ENCODE measurements around the gene CACNA1C.

DNA sequence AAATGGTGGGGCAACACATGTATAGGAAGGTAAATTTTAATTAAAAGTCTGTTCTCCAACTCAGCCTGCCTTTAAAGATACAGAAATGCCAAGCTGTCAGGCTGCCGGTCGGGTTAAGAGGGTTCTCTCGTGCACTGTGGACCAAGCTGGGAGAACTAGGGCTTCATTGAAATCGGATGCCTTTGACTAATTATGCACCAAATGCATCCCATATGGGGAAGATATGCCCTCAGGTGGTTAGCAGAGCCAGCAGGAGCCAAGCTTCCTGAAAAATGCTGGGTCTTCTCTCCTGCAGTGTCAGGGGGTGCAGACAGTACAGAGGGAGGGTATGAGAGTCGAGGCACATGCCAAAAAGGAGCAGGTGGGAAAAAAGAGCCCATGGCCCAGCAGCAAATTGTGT lies 236.1 kb downstream of the CACNA1C start:
- TF ChIP-seq, protein P1, sequence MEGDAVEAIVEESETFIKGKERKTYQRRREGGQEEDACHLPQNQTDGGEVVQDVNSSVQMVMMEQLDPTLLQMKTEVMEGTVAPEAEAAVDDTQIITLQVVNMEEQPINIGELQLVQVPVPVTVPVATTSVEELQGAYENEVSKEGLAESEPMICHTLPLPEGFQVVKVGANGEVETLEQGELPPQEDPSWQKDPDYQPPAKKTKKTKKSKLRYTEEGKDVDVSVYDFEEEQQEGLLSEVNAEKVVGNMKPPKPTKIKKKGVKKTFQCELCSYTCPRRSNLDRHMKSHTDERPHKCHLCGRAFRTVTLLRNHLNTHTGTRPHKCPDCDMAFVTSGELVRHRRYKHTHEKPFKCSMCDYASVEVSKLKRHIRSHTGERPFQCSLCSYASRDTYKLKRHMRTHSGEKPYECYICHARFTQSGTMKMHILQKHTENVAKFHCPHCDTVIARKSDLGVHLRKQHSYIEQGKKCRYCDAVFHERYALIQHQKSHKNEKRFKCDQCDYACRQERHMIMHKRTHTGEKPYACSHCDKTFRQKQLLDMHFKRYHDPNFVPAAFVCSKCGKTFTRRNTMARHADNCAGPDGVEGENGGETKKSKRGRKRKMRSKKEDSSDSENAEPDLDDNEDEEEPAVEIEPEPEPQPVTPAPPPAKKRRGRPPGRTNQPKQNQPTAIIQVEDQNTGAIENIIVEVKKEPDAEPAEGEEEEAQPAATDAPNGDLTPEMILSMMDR (IDR thresholded peaks at IDR 0.05): no peak
- no peak for TF ChIP-seq POLR2A (IDR thresholded peaks at IDR 0.05; ENCODE audit: low read depth)
